H4 (cell line): ENCODE data around the gene DOCK10. TPM values are rescaled to one million over a fixed set of nuclear protein-coding genes. Genes with fewer than 3 reads are reported as not detected.

Experiments used
- DNase-seq: peaks from one replicate; pipeline ENCODE4 v3.0.0-alpha.2; 2015; ENCODE audit warnings: low spot score
- total RNA-seq: library from RNA; depleted of rRNA; stranded (reverse); fragments of >200 nt; shearing (Covaris generic); gene quantifications from 2 replicates; pipeline ENCODE4 v1.2.3, GENCODE V29; 2014

Gene DOCK10
- total RNA-seq, 1 experiment from 2014 or later: 10.8 TPM

DNA sequence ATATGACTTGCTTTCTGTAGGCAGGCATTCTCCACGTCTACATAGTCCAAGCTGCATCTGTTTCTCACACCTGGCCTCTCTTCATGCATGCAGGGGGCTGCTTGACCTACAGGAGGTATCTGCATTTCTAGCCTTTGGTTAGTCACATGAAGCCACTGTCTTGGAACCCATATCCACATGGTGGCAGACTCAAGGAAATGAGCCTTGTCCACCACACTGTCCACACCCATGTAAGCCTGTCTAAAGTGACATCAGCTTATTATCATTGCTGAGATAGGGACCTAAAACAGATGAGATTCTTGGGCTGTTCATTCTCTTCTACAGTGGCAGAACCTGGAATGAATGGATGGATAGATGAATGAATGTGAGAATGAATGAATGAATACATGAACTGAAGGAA is 160.4 kb downstream of the DOCK10 start:
- DNase-seq: no peak

DNA sequence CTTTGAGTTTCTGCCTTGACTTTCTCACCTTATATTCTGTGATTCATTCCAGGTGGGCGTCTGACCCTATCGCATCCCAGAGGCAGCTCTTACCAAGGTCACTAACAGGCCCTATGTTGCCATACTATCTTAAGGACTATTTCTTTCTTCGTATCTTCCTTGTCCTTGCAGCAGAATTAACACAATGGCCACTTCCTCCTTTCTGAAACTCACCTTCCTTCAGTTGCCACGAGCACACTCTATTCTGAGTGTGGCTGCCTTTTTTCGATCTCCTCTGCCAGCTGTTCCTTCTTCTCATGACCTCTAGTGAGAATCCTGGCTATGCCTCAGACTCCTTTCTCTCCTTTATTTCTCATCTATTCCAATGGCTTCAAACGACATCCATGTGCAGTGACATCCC is 165.7 kb downstream of the DOCK10 start:
- no peak for DNase-seq

DNA sequence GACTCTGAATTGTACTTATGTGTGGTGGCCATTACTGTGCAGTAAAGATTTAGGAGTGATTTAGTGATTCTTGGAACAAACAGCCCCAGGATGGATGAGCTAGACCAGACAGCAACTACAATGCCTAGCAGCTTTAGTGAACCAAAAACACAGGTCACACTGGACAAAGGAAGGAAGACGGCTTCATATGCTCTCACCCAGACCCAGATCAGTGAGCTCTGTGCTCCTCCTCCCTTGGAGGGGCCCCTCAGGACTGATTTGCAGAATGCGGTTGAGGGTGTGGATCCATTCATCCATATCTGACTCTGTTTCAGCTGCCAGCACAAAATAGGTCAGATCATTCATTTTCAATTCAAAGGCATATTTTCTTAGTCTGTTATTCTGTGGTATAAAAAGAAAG is 166.4 kb downstream of the DOCK10 start:
- DNase-seq: no peak

DNA sequence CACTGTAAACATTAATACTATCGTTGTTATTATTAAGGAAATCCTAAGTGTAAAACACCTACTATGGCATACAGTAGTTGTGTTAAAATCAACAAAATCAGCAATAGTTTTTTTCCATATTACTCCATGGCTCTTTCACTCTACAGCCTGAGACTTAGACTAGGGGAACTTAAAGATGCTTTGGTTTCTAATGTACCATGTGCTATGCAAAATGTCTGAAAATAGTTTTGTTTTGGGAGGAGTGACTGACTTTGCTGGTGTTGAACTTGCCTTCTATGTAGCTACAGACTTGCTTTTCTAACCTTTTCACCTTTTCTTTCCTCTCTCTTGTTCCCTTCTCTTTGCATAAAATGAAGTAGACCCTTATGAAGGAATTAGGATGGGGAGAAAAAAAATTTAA is 167.1 kb downstream of the DOCK10 start:
- DNase-seq: no peak

DNA sequence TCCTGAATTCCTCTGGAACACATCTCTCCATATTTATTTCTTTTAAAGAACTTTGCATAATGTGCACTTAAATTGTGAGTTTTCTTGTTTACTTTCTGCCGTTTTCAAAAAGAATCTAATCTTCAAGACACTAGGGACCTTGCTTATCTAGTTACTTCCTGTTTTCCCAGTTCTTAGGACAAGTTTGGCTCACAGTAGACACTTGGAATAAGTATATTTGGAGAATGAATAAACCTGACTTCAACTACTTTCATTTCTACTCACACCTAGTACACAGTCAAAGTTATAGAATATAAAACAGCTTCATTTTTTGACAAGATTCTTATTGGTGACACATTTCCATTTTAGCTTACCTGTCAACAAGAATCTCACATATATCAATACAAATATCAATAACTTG is 170.5 kb downstream of the DOCK10 start:
- DNase-seq: no peak

DNA sequence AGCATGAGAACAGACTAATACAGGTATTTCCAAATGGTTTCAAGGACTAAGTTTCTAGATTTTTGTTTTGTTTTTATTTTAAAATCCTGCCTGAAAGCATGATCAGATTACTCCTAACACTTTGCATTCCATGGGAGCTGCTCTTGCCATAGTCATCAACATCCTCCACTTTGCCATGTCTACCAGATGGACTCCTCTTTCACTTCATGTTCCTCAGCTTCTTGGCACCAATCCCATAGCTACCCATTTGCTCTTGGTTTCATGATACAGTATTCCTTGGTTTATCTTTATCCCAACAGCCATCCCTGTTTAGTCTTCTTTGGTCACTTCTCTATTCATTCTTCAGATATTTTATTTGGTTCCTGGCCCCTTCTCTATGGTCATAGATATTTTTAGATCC is 171.9 kb downstream of the DOCK10 start:
- DNase-seq: no peak

DNA sequence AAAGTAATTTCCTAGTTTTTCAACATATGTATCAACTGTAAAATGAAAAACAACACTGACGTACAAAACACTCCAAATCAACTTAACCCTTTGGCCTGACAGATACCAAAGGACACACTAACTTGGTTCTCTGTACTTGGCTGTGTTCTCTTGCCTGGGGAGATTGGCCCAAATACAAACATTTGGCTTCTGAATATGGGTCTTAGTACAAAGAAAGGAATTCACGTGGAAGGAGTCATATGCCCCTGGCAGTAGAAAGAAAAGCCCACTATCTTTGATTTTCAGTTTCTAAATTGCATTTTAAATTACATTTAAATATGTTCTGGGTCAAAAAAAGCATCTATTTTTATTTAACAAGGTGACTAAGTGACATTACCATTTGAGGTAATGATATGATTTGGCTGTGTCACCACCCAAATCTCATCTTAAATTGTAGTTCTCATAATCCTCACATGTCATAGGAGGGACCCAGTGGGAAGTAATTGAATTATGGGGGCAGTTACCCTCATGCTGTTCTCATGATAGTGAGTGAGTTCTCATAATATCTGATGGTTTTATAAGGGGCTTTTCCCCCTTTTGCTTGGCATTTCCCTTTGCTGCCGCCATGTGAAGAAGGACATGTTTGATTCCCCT is 172.6 kb downstream of the DOCK10 start:
- DNase-seq: no peak

DNA sequence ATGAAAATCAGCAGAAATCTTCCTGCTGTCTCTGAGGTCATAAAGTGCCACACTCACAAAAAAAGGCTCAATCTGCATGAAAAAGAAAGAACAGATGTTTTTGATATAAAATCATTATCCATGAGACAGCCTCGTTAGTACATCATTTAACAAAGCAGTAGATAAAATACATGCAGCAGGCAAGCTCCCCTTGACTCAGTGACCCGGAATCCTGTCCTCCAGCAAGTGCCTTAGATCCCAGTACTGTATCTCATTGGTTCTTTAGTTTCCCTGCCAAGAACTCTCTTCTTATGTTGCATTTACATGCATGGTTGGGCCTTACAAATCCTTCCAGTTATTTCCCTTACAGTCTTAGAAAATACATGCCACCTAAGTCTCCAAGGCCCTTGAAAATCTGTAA is 177.3 kb downstream of the DOCK10 start:
- no peak for DNase-seq

DNA sequence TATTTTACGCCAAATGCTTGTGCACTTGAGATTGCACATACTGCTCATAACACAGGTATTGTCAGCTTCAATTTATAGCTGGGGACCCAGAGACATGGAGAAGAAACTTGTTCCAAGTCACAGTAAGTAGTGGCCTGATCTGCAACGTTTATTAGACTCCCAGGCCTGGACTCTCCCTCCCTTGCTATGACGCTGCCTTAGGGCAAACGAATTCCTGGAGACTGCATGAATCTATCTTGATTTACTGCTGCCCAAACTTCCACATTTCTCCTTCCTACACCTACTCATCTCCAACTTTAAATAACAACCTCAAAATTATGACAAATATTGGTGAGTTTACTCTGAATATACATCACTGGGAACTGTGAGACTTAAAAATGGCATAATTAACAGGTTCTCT is 181.0 kb downstream of the DOCK10 start:
- no peak for DNase-seq

DNA sequence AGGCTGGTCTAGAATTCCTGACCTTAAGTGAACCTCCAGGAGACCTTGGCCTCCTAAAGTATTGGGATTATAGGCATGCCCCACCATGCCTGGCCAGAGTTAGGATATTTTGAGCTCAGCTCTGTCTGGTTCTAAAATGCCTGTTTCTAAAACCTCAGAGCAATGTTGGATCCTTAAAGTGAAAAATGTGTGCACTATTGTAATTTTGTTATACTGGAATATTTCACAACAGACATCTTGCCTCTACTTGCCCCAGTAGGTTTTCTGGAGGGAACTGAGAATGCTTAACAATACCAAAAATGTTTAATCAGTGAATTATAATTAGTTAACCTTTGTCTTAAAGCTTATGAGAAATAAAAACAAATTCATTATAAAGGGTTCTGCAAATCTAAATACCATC is 181.5 kb downstream of the DOCK10 start:
- no peak for DNase-seq

DNA sequence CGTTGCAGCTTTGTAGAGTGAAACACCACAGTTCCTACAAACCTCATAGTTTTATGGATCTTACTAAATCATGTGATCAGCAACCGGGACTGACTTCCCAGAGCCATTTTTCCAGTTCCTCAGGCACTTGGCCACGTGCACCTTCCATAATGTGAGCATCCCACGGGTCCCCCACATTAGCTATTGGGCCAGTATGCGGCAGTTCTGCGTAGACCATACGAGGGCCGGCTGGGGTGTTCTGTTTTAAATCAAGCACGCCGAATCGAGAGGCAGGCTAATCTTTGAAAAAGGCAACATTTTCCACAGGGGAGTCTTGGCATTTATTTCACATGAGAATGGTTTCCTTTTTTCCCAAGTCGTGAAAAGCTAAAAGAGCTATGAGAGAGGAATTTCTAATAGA is 190.5 kb downstream of the DOCK10 start:
- DNase-seq: no peak

DNA sequence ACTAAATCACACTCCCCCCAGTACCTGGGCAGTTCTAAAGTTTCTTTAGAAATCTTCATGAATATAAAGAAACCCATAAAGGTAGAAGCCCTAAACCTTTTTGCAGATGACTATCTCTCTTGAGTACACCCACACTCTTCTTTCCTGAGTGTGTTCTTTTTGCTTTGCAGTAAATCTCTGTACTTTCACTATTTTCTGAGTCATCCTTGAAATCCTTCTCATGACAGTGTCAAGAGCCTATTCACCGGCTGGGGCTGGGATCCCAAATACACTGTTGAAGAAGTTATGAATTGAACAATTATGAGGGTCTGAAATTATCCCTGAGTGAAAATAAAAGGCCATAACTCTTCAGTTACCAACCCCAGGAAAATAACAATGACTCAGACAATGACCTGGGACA is 192.2 kb downstream of the DOCK10 start:
- no peak for DNase-seq

DNA sequence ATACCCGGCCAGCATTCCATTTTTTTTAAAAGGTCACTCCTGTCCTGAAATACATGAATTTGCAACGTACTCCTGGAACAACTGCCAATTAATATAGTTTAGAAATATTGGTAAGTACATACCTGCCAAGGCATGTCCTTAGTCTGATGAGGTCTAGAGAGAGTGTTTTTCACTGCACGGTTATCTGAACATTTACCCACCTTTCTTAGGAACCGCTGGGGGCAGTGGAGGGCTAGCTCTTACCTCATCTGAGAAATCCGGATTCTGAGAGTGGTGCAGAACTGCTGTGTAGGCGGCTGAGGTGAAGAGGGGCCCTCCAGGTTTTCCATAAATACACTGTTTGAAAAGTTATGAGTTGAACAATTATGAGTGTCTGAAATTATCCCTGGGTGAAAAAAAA is 193.0 kb downstream of the DOCK10 start:
- no peak for DNase-seq

DNA sequence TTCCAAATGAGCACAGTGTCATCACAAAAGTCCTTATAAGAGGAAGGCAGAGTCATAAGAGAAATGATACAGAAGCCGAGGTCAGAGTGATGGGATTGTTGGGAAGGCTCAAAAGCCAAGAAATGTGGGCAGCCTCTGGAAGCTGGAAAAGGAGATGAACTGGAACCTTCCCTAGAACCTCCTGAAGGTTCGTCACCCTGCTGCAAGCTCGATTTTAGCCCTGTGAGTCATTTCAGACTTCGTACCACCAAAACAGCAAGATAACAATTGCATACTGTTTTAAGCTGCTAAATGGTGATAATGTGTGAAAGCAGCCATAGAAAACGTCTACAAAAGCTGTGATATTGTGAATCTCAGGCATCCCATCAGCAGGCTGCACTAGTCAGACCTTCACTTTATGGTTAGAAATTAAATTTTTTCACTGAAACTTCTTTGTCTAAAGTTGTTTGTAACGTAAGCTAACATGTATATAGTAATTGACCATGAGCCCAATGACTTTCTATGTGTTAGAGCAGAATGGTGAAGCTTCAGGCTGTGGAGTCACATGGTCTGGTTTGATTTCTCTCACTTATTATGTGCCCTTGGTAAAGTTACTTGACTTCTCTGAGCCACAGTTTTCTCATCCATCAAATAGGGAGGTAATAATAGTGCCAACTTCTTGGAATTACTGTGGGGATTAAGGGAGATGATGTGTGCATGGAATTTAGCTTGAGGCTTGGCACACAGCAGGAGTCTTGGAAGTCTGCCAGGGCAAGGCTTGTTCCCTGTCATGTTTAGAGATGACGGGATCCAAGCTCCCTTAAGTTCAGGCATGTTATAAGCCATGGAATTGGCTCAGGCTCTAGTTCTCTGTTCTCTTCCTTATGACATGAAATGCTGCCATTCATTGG is 194.1 kb downstream of the DOCK10 start:
- DNase-seq: peak; percentile 85

DNA sequence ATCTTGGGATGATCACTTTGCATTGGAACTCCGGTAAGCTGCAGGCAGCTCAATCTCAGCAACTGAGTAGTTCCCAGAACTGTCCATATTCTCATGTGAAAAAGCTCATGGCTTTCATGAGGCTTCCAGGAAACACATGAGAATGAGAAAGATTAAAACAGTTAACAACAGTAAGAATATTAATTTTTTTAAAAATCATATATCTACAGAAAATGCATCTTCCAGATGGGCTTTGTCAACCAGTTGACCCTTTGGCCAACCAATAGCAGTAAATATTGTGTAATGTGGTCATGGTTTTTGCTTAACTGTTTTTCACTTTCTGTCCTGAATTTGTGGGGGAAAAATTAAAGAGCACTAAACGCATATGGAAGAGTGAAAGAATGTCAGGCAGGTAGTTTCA is 194.9 kb downstream of the DOCK10 start:
- no peak for DNase-seq

DNA sequence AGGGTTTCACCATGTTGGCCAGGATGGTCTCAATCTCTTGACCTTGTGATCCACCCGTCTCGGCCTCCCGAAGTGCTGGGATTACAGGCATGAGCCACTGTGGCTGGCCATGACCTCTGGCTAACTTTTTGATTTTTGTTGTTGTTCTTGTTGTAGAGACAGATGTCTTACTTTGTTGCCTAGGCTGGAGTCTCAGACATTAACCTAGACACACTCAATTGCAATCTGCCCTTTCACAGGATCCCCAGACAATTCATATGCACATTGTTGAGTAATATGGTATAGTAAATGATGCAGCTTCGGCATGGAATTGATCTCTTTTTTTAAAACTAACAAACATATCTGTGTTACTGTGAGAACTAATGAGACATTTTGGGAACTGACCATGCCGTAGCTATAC is 195.6 kb downstream of the DOCK10 start:
- DNase-seq: no peak

DNA sequence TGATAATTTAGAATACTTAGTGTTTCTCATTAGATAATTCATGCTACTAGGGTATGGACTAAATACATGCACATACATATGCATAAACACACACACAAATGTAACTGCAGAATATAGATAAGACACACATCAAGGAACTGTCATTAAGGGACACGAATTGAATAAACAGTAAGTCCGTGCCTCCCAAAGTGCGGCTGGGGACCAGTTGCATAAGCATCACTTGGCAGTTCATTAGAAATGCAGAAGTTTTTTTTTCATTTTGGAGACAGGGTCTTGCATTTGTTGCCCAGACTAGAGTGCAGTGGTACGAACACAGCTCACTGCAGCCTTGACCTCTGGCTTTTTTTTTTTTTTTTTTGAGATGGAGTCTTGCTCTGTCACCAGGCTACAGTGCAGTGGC is 196.1 kb downstream of the DOCK10 start:
- no peak for DNase-seq

DNA sequence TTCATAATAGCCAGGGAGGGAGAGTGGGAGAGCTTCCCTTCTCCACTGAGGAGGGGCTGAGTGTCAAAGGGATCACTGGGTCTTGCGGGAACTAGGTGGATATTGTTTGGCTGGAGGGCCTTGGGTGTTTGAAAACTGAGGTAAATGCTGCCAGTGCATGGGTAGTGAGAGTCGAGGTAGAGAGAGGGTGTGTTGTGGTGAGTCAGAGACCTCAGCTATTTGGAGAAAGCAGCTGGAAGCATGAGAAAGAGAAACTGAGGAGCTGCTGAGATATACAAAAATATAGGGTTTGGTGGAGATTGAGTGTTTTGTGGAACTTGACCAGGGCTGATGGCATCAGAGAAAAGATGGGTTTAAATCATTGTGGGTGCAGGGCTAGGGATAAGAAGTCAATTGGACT is 199.1 kb downstream of the DOCK10 start:
- no peak for DNase-seq

DNA sequence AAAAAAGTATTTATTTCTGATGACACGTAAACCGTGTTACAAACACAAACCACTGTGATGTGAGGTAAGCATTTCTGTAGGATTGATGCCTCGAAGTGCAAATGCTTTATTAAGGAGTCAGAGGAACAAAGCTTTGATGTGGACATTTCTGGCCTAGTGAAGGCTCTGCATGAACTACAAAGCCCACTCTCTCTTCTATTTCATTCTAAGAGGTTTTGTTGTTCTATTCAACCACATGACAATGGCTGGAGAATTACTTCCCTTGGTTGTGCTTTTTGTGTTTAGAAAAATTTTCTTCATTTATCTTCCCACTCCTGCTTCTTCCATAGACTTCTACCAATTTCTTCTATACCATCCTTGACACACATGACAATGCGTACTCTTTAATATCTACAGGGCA is 200.4 kb downstream of the DOCK10 start:
- DNase-seq: no peak

DNA sequence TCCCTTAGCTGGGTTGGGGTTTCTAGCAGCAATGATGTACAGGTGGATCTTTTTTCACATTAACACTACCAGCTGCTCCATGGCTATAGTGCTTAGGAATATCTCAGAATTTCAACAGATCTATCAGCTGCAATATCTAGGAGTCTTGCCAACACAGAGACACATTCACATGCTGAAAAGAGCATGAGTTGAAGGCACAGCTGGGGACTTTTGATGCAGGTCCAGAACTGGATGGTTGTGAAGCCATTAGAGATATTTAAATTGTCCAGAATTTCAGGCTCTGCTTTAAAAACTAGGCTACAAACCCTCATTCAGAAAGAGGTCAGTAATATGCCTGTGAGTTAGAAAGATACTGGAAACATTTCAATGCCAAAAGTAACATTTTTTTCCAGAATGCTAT is 203.9 kb downstream of the DOCK10 start:
- no peak for DNase-seq

DNA sequence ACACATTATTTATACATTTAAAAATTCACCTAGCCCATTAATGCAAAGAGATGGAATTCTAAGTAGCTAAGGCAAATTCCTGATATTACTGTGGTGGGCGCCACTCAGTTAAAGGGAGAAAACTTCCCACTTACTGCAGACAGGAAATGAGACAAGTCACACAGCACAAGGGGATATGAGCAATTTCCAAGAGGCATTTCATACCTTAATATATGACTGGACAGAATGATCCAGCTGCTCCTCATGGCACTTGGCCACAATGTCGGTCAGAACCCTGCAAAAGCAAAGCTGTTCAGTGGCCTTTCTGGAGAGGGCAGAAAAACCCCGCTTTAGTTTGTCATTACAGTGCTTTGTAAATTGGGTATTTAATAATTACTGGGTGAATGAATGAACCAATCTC is 204.7 kb downstream of the DOCK10 start:
- peak; percentile 16 for DNase-seq

DNA sequence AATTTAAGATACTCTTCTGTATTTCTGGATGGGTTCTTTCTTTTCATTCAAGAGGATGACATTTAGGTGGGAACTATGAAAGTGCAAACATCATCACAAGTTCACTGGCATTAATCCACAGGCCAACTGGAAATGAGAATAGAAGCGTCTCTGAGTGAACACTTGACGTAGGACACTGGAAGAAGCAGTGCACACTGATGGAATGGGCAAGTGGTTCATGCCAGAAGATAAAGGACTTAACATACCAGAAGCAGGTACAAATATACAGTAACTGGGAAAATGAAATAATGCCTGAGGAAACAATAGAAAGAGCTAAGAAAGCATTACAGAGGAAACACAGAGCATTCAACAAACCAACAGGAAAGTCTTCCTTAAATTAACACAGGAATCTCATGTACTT is 205.2 kb downstream of the DOCK10 start:
- no peak for DNase-seq

DNA sequence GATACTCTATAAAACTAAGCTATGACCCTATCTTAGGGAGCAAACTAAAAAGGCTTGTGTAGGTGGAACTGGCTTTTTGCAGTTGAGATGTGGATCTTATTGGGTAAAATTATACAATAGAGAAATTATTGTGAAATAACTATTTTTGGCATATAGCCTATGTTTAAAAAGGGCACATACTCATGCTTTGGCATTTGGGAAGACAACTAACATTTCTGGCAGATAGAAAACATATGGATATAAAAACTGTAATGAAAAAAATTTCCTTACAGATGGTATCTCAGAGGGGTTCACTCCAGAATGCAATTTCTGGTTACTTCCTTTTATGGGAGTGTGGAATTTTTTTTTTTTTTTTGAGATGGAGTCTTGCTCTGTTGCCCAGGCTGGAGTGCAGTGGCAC is 206.0 kb downstream of the DOCK10 start:
- no peak for DNase-seq

DNA sequence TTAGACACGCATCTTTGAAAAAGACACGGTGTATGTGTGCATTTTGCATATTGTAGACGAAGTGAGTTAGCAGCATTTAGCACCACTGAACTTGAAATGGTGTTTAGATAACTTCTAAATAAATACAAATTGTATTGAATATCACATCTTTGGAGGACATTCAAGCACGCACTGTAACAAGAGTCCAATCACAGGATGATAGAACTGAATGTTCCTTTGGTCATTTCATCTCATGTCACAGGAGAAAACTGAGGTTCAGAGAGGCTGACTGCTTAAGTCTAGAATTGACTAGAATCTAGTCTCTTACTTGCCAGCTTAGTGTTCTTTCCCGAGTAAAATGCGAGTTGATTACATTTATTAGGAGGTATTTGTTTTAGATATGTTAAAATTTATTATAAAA is 206.9 kb downstream of the DOCK10 start:
- DNase-seq: no peak
